RWPE2 (cell line): ENCODE measurements around the gene PLAC1.
A peak's percentile ranks its signal among the peaks of the same experiment; 100 is the strongest.

Experiments used
- ATAC-seq: fragments of 200-7000 bp; cut with Tn5 transposase; 3 replicates; pipeline ENCODE4 v1.9.1; 2021; ENCODE audit warnings: low read depth
- DNase-seq: peaks from one replicate; pipeline ENCODE4 v3.0.0-alpha.2; 2020; ENCODE audit warnings: low spot score
- H3K27ac ChIP-seq: fragments of 450-650 bp; 2 replicates; pipeline ENCODE4 v1.5.1; 2017; ENCODE audit warnings: mild to moderate bottlenecking; ENCODE audit not compliant: poor library complexity, severe bottlenecking
- H3K27me3 ChIP-seq: fragments of 250-450 bp; sonication (Bioruptor Pico); 2 replicates; pipeline ENCODE4 v1.5.1; 2021; ENCODE audit warnings: mild to moderate bottlenecking, moderate library complexity; ENCODE audit not compliant: insufficient read depth, poor library complexity, severe bottlenecking
- H3K36me3 ChIP-seq: fragments of 250-450 bp; sonication (Bioruptor Pico); 2 replicates; pipeline ENCODE4 v1.5.1; 2020; ENCODE audit warnings: low read depth, mild to moderate bottlenecking, moderate library complexity
- H3K4me1 ChIP-seq: fragments of 250-450 bp; sonication (Bioruptor Pico); 2 replicates; pipeline ENCODE4 v1.5.1; 2021; ENCODE audit warnings: mild to moderate bottlenecking, moderate library complexity; ENCODE audit not compliant: insufficient read depth, poor library complexity, severe bottlenecking
- H3K4me3 ChIP-seq: fragments of 250-450 bp; sonication (Bioruptor Pico); 2 replicates; pipeline ENCODE4 v1.5.1; 2021; ENCODE audit warnings: mild to moderate bottlenecking, moderate library complexity; ENCODE audit not compliant: severe bottlenecking
- H3K9me3 ChIP-seq: fragments of 250-450 bp; sonication (Bioruptor Pico); 2 replicates; pipeline ENCODE4 v1.5.1; 2021; ENCODE audit warnings: mild to moderate bottlenecking, moderate library complexity; ENCODE audit not compliant: severe bottlenecking
- TF ChIP-seq, protein P1 (sequence below): fragments of 450-650 bp; IDR thresholded peaks from one replicate; pipeline ENCODE4 v1.5.1; 2017; ENCODE audit warnings: mild to moderate bottlenecking, moderate library complexity; ENCODE audit not compliant: poor library complexity, severe bottlenecking

The PLAC1 gene

DNA sequence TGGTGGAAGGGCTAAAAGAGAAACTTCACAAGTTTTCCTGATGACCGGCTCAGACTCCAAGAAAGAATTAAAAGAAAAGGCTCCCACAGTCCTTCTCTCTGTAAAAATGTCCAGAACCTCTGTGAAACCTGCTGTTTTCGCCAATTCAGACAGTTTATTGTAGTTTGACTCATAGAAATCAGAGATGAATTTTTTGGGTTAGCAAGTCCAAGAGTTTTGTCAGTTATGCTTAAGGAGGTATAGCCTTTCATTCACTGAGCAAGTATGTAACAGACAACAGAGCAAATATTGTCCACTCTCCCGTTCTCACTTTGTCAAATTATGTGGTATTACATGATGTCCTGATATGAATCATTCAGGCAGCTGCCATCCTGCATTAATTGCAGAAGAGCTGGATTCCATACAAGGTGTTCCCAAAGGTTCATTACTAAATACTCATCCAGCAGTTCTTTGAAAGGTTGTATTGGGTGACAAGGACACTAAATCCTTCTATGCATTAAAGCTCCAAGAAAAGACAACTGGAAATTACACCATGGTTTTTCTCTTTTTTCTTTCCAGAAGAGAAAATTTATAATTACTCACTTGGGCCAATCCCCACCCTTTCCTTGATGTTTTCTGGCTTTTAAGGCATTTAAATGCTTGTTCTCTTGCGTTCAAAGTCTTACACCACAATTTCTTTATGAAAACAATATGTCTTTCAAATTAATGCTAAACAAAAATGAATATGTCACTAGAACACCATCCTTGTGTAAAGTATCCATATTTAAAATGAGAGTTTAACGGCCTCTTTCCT, 30.0 kb upstream of the PLAC1 start:
- DNase-seq (no peak), ATAC-seq (peak; percentile 46)
- H3K27me3 ChIP-seq = no peaks in the 10 kb centered on the region
- H3K4me1 ChIP-seq = peaks cover 63% of the 10 kb centered on the region
- no peaks in the 10 kb centered on the region for H3K36me3 ChIP-seq
- H3K4me3 ChIP-seq = no peak overlapping the region
- H3K27ac ChIP-seq = peak overlapping the region; percentile 89
- H3K9me3 ChIP-seq = no peaks in the 10 kb centered on the region
- TF ChIP-seq, protein P1, sequence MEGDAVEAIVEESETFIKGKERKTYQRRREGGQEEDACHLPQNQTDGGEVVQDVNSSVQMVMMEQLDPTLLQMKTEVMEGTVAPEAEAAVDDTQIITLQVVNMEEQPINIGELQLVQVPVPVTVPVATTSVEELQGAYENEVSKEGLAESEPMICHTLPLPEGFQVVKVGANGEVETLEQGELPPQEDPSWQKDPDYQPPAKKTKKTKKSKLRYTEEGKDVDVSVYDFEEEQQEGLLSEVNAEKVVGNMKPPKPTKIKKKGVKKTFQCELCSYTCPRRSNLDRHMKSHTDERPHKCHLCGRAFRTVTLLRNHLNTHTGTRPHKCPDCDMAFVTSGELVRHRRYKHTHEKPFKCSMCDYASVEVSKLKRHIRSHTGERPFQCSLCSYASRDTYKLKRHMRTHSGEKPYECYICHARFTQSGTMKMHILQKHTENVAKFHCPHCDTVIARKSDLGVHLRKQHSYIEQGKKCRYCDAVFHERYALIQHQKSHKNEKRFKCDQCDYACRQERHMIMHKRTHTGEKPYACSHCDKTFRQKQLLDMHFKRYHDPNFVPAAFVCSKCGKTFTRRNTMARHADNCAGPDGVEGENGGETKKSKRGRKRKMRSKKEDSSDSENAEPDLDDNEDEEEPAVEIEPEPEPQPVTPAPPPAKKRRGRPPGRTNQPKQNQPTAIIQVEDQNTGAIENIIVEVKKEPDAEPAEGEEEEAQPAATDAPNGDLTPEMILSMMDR = no peak

- Histone ChIP-seq H3K4me1 (peaks cover 44% of the 10 kb centered on the region), H3K36me3 (no peaks in the 10 kb centered on the region), H3K27me3 (no peaks in the 10 kb centered on the region), H3K27ac (peak overlapping the region; percentile 89), H3K9me3 (no peaks in the 10 kb centered on the region), H3K4me3 (no peak overlapping the region)
- DNase-seq (no peak), ATAC-seq (no peak)
- TF ChIP-seq, protein P1 = no peak
Observed at GRCh38 chrX:134685668-134686067, 27.4 kb upstream of the PLAC1 start.

DNA sequence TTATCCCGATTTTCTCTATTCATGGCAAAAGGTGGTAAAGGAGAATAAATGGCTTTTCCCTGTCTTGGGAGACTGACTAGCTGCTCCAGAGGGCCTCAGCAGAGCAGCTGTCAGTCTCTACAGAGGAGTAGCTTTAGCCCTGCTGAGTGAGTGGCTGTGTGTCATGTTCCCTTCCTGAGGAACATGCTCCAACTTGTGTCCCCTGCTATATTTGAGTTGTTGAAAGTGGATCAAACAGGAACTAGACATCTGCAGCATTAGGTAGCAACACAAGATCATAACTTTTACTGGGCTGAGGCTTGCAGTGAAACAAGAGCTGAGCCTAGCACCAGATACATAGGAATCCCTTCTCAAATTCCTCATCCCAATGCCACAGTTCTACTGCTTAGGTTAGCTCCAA, 26.7 kb upstream of the PLAC1 start:
- H3K4me1 ChIP-seq = peaks cover 40% of the 10 kb centered on the region
- TF ChIP-seq, protein P1 = no peak
- no peak overlapping the region for H3K4me3 ChIP-seq
- no peaks in the 10 kb centered on the region for H3K9me3 ChIP-seq
- ATAC-seq (peak; percentile 81), DNase-seq (no peak)
- peak overlapping the region; percentile 89 for H3K27ac ChIP-seq
- H3K36me3 ChIP-seq = no peaks in the 10 kb centered on the region
- no peaks in the 10 kb centered on the region for H3K27me3 ChIP-seq

- Histone ChIP-seq H3K27ac (peak overlapping the region; percentile 89), H3K9me3 (no peaks in the 10 kb centered on the region), H3K36me3 (no peaks in the 10 kb centered on the region), H3K27me3 (no peaks in the 10 kb centered on the region), H3K4me3 (no peak overlapping the region), H3K4me1 (peaks cover 27% of the 10 kb centered on the region)
- DNase-seq (no peak), ATAC-seq (no peak)
- TF ChIP-seq, protein P1 = no peak
Observed at GRCh38 chrX:134683351-134684005, 25.2 kb upstream of the PLAC1 start.

- no peaks in the 10 kb centered on the region for H3K36me3 ChIP-seq
- ATAC-seq = no peak
- no peak overlapping the region for H3K4me3 ChIP-seq
- TF ChIP-seq, protein P1 = no peak
- H3K27me3 ChIP-seq = no peaks in the 10 kb centered on the region
- no peaks in the 10 kb centered on the region for H3K9me3 ChIP-seq
- DNase-seq = no peak
- peaks cover 19% of the 10 kb centered on the region for H3K4me1 ChIP-seq
- H3K27ac ChIP-seq = peak overlapping the region; percentile 13
Observed at GRCh38 chrX:134682081-134682480, 23.8 kb upstream of the PLAC1 start.
